ENCODE results near the gene PHACTR3. TPM values are rescaled to one million over a fixed set of nuclear protein-coding genes. Genes with fewer than 3 reads are reported as not detected.

PHACTR3 gene
- total RNA-seq, 1 experiment from 2014 or later, result 30.6 TPM

GRCh38 chr20:59873409-59873808 lies 269.1 kb downstream of the PHACTR3 start:
- Histone ChIP-seq H3K4me3 (ENCODE audit: low read length) (no peak overlapping the region), H3K9ac (ENCODE audit: low read length) (no peak overlapping the region), H3K27me3 (ENCODE audit: low read length) (no peaks in the 10 kb centered on the region), H3K4me1 (ENCODE audit: insufficient read depth, low read length) (no peaks in the 10 kb centered on the region), H3F3A (ENCODE audit: low read length, unreplicated experiment) (no peaks in the 10 kb centered on the region), H2AFZ (ENCODE audit: low read length) (no peak overlapping the region), H3K9me3 (ENCODE audit: low read length) (no peaks in the 10 kb centered on the region), H4K20me1 (ENCODE audit: low read length) (no peaks in the 10 kb centered on the region), H3K9me2 (replicated peaks; ENCODE audit: low read length) (no peaks in the 10 kb centered on the region), H3K79me2 (ENCODE audit: low read length) (no peaks in the 10 kb centered on the region), H3K36me3 (ENCODE audit: low read depth, low read length) (no peaks in the 10 kb centered on the region), H3K4me2 (ENCODE audit: low read length) (no peak overlapping the region), H3K27ac (ENCODE audit: low read length) (no peak overlapping the region)
- DNase-seq, result no peak
- no peak for ATAC-seq
- POLR2A ChIA-PET (ENCODE audit: unreplicated experiment), result no interaction called here
- CTCF ChIA-PET, result no interaction called here
- no TSS peak for BruUV-seq (replicated peaks)
- TF ChIP-seq EZH2 (IDR thresholded peaks at IDR 0.05; ENCODE audit: low read length, unreplicated experiment) (no peak), EZH2phosphoT487 (IDR thresholded peaks at IDR 0.05; ENCODE audit: borderline replicate concordance, low read length) (no peak)
- intact Hi-C loops (cut with micrococcal nuclease), result no loop called here

GRCh38 chr20:59880198-59880597 lies 275.9 kb downstream of the PHACTR3 start:
- ATAC-seq (no peak), DNase-seq (no peak)
- Histone ChIP-seq H3K9me2 (replicated peaks; ENCODE audit: low read length) (no peaks in the 10 kb centered on the region), H4K20me1 (ENCODE audit: low read length) (no peaks in the 10 kb centered on the region), H3K9ac (ENCODE audit: low read length) (no peak overlapping the region), H3K79me2 (ENCODE audit: low read length) (no peaks in the 10 kb centered on the region), H3K36me3 (ENCODE audit: low read depth, low read length) (no peaks in the 10 kb centered on the region), H3K9me3 (ENCODE audit: low read length) (no peaks in the 10 kb centered on the region), H2AFZ (ENCODE audit: low read length) (no peak overlapping the region), H3K27ac (ENCODE audit: low read length) (no peak overlapping the region), H3F3A (ENCODE audit: low read length, unreplicated experiment) (no peaks in the 10 kb centered on the region), H3K4me1 (ENCODE audit: insufficient read depth, low read length) (peaks cover 8% of the 10 kb centered on the region; the same call in 1 of the 2 replicates), H3K4me2 (ENCODE audit: low read length) (no peak overlapping the region), H3K27me3 (ENCODE audit: low read length) (no peaks in the 10 kb centered on the region), H3K4me3 (ENCODE audit: low read length) (no peak overlapping the region)
- no TSS peak for BruUV-seq (replicated peaks)
- ChIA-PET POLR2A (ENCODE audit: unreplicated experiment) (no interaction called here), CTCF (no interaction called here)
- intact Hi-C loops (cut with micrococcal nuclease), result no loop called here
- TF ChIP-seq EZH2phosphoT487 (IDR thresholded peaks at IDR 0.05; ENCODE audit: borderline replicate concordance, low read length) (no peak), CTCF (conservative IDR thresholded peaks at IDR 0.05; ENCODE audit: low read depth, low read length) (no peak), EZH2 (IDR thresholded peaks at IDR 0.05; ENCODE audit: low read length, unreplicated experiment) (no peak)

GRCh38 chr20:59884494-59884893 lies 280.2 kb downstream of the PHACTR3 start:
- TF ChIP-seq EZH2phosphoT487 (IDR thresholded peaks at IDR 0.05; ENCODE audit: borderline replicate concordance, low read length), result no peak
- no peak for TF ChIP-seq EZH2 (IDR thresholded peaks at IDR 0.05; ENCODE audit: low read length, unreplicated experiment)
- no peak for TF ChIP-seq CTCF (conservative IDR thresholded peaks at IDR 0.05; ENCODE audit: low read depth, low read length)
- Histone ChIP-seq H3K9ac (ENCODE audit: low read length) (no peak overlapping the region), H3K9me2 (replicated peaks; ENCODE audit: low read length) (no peaks in the 10 kb centered on the region), H3K27me3 (ENCODE audit: low read length) (no peaks in the 10 kb centered on the region), H3K27ac (ENCODE audit: low read length) (no peak overlapping the region), H3K4me3 (ENCODE audit: low read length) (no peak overlapping the region), H3K4me1 (ENCODE audit: insufficient read depth, low read length) (peaks cover 8% of the 10 kb centered on the region; the same call in 1 of the 2 replicates), H3K9me3 (ENCODE audit: low read length) (no peaks in the 10 kb centered on the region), H3K79me2 (ENCODE audit: low read length) (no peaks in the 10 kb centered on the region), H3K4me2 (ENCODE audit: low read length) (no peak overlapping the region), H3K36me3 (ENCODE audit: low read depth, low read length) (no peaks in the 10 kb centered on the region), H4K20me1 (ENCODE audit: low read length) (no peaks in the 10 kb centered on the region), H3F3A (ENCODE audit: low read length, unreplicated experiment) (no peaks in the 10 kb centered on the region), H2AFZ (ENCODE audit: low read length) (no peak overlapping the region)
- intact Hi-C loops (cut with micrococcal nuclease), result no loop called here
- no TSS peak for BruUV-seq (replicated peaks)
- DNase-seq (no peak), ATAC-seq (no peak)
- ChIA-PET CTCF (no interaction called here), POLR2A (ENCODE audit: unreplicated experiment) (no interaction called here)
